ENCODE measurements around the gene SAMD9.
A peak's percentile ranks its signal among the peaks of the same experiment; 100 is the strongest.
"Not testable (repeated sequence)": the region's sequence is repeated elsewhere in the genome, so short reads cannot be mapped to it uniquely, and the experiment has no call there.

The SAMD9 gene

GRCh38 chr7:93117852-93118530 lies at the start of gene SAMD9:
TSS of gene SAMD9 (minus strand) at chr7:93117979. CDS start at chr7:93106097, 11,882 bp downstream.
- peak; percentile 94 for DNase-seq (ENCODE audit: low spot score)

- no peak for DNase-seq (ENCODE audit: low spot score)
Measured at GRCh38 chr7:93165447-93165846, 47.7 kb upstream of the SAMD9 start.

GRCh38 chr7:93164766-93165165 lies 47.0 kb upstream of the SAMD9 start:
- DNase-seq (ENCODE audit: low spot score): no peak

GRCh38 chr7:93161181-93161762 lies 43.5 kb upstream of the SAMD9 start:
- DNase-seq (ENCODE audit: low spot score): no peak

GRCh38 chr7:93160410-93160809 lies 42.6 kb upstream of the SAMD9 start:
- no peak for DNase-seq (ENCODE audit: low spot score)

- no peak for DNase-seq (ENCODE audit: low spot score)
Measured at GRCh38 chr7:93159490-93159889, 41.7 kb upstream of the SAMD9 start.

GRCh38 chr7:93156884-93157283 lies 39.1 kb upstream of the SAMD9 start:
- no peak for DNase-seq (ENCODE audit: low spot score)

GRCh38 chr7:93150200-93150835 lies 32.5 kb upstream of the SAMD9 start:
- no peak for DNase-seq (ENCODE audit: low spot score)

GRCh38 chr7:93148727-93149126 lies 30.9 kb upstream of the SAMD9 start:
- no peak for DNase-seq (ENCODE audit: low spot score)

GRCh38 chr7:93148144-93148543 lies 30.4 kb upstream of the SAMD9 start, which contains the start of gene SAMD9L:
TSS of gene SAMD9L (minus strand) at chr7:93148385. CDS start at chr7:93135971, 12,414 bp downstream.
- DNase-seq (ENCODE audit: low spot score): no peak

GRCh38 chr7:93147363-93147762 lies 29.6 kb upstream of the SAMD9 start:
- peak; percentile 51 for DNase-seq (ENCODE audit: low spot score)

GRCh38 chr7:93146472-93147141 lies 28.8 kb upstream of the SAMD9 start:
- no peak for DNase-seq (ENCODE audit: low spot score)

- DNase-seq (ENCODE audit: low spot score): no peak
Measured at GRCh38 chr7:93146036-93146435, 28.3 kb upstream of the SAMD9 start.

- no peak for DNase-seq (ENCODE audit: low spot score)
Measured at GRCh38 chr7:93145354-93145753, 27.6 kb upstream of the SAMD9 start.

GRCh38 chr7:93142127-93142526 lies 24.3 kb upstream of the SAMD9 start:
- no peak for DNase-seq (ENCODE audit: low spot score)

- DNase-seq (ENCODE audit: low spot score): no peak
Measured at GRCh38 chr7:93140582-93141191, 22.9 kb upstream of the SAMD9 start.

GRCh38 chr7:93138576-93138975 lies 20.8 kb upstream of the SAMD9 start:
- no peak for DNase-seq (ENCODE audit: low spot score)

GRCh38 chr7:93133005-93133404 lies 15.2 kb upstream of the SAMD9 start:
- no peak for DNase-seq (ENCODE audit: low spot score)

- no peak for DNase-seq (ENCODE audit: low spot score)
Measured at GRCh38 chr7:93132216-93132615, 14.4 kb upstream of the SAMD9 start.

- not testable (repeated sequence) for DNase-seq (ENCODE audit: low spot score)
Measured at GRCh38 chr7:93126954-93127353, 9.2 kb upstream of the SAMD9 start.

- DNase-seq (ENCODE audit: low spot score): not testable (repeated sequence)
Measured at GRCh38 chr7:93123532-93123931, 5.8 kb upstream of the SAMD9 start.
